GM18858 (cell line): ENCODE results near the gene ZNF746.
"Not testable (repeated sequence)": the region's sequence is repeated elsewhere in the genome, so short reads cannot be mapped to it uniquely, and the experiment has no call there.

Source experiments
- ATAC-seq: cut with Tn5 transposase; IDR thresholded peaks from one replicate; pipeline ENCODE4 v1.9.1; 2021; ENCODE audit not compliant: unreplicated experiment

ZNF746 gene

DNA sequence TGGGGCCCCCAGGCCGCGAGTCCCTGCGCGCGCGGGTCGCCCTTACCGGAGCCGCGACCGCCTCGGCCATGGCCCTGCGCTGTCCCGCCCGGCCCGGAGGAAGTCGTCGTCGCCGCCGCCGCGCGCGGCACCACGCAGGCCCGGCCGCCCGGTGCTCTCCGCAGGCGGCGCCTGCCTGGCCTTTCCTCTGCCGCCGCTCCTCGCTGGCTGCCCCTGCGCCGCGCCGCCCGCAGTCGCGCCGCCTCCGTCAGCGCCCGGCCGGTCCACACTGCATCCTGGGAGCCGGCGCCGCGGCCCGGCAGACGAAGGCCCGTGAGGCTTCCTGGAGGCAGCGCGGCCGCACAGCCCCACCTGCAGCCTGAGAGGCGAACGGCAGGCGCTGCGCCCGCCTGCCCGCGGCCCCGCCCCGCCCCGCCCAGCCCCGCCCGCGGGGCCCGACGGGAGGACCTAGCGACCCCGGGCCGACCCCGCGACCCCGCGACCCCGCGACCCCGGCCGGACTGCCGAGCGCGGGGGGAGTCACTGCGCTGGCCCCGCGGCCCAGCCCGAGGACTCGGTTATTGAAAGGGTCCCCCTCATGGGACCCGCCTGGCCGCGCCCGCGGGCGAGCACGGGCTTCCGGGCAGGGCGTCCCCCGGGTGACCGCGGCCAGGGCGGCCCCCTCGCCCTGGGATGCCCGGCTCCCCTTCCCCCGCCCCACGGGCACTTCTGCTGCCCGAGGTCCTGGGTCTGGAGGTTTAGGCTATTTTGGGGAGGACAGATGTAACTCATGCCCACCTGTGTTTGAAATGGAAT is at the start of gene ZNF746:
ZNF746 (minus strand) TSS at position 343 of the 795 bp plus-strand sequence; CDS start at position 70, 273 bp downstream.
- ATAC-seq: peak; percentile 95

DNA sequence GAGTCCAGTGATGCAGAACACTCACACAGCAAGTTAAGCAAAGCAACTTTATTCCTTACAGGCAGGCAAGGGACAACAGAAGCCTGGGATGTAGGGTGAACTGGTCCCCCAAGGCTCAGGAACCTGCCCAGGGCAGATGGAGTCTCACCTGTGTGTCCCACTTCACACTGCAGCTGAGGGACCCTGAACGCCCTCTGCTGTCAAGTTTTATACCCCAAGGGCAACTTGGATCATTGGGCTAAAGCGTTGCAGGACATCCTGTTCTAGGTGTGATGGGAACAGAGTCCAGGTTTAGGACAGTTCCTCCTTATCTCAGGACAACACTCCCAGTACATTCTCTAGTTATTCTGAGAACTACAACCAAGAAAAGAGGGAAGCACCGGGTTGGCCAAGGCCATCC is 49.5 kb upstream of the ZNF746 start:
- no peak for ATAC-seq

DNA sequence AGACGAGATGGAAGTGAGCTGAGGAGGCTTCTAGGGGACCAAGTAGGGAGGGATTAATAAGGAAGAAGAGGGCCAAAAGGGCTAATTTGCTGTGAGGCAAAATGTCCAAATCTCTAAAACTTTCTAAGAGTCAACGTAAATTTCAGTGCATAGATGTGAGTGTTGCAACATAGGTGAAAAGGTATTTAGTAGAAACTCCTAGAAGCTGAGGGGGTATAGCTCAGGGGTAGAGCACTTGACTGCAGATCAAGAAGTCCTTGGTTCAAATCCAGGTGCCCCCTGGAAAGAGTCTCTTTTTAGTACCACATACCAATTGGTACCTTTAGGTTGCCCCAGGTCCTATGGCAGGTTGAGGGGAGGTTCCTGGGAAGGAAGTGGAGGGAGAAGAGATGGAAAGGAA is 48.7 kb upstream of the ZNF746 start:
- ATAC-seq: no peak

DNA sequence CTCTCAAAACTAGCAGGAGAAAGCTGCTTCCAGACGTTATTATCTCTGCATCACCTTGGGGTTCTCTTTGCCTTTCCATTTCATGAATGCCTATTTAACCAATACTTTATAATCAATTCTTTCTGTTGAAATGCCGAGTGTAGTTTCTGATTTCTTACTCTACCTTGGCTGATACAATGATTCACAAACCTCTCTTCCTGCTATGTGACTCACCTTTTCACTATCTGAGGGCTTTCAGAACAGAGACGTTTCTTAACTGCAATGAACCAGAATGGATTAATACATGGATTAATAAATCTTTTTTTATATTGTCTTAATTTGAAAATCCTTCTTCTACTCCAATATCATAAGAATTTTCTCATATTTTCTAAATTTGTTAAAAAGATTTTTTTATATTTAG is 46.4 kb upstream of the ZNF746 start:
- ATAC-seq: no peak

DNA sequence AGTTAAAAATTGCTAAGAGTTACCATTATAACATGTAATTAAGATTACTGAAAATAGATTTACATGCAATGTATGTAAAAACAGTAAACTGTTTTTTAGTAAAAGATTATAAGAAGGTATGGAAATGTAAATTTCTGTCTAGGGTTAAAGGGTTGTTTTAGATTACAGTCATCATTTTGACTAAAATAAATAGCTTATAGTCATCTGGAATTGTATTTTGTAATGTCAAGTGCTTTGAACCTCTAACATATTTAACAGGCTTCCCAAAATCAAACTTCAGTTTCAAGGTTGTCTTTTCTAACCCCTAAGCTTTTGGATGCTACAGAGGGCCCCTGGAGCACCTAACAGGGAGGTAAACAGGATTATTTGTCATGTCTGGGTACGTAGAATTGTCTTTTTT is 35.0 kb upstream of the ZNF746 start:
- no peak for ATAC-seq

DNA sequence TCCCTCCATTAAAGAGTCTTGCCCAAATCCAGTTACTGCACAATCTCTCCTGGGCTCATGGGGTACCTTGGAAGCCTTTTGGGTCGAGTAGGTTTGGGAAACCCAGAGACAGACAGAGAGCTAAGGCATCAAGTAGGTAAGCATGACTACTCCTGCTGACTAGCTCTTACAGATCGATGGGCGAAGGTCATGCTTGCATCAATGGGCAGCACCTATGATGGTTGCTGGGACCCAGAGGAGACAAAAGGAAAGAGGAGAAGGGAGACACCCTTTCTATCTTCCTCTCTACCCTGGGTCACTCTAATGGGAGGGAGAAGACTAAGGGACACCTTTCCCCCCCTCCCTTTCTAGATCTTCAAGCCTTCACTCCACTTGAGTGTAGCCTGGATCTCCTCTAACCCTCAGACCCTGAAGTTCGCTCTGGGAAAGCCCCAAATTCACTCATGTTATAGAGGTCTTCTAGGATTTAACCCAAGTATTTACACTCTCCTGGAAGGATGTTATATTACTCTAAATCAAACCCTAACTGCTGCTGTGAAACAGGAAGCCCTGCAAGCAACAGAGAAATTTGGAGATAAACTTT is 31.6 kb upstream of the ZNF746 start:
- no peak for ATAC-seq

DNA sequence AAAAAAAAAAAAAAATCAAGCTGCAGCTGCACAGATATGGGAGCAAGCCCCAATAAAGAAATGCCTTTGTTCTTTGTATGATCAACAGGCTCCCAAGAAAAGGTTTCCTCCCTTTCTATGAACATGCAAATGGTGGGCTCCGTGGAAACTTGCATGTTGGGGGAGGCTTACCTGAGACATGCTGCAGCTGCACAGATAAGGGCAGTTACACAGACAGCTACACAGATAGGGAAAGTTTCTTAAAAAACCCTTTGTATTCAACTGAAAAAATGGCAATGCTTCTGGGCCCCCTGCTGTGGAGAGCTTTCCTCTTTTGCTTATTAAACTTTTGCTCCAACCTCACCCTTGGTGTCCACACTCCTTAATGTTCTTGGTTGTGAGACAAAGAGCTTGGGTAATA is 29.8 kb upstream of the ZNF746 start:
- ATAC-seq: no peak

DNA sequence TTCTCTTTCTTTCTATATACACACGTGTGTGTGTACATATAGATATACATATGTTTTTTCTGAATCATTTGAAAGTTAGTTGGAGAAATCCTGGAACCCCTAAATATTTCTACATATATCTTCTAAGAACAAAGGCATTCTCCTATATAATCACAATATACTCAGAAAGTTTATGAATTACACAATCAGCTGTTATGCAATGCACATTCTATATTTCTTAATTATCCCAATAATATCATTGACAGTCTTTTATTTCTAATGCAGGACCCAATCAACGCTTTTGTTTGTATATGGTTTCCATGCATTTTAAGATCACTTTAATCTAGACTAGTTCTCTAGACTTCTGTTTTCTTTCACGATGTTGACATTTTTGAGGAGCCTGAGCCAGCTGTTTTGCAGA is 27.7 kb upstream of the ZNF746 start:
- no peak for ATAC-seq

DNA sequence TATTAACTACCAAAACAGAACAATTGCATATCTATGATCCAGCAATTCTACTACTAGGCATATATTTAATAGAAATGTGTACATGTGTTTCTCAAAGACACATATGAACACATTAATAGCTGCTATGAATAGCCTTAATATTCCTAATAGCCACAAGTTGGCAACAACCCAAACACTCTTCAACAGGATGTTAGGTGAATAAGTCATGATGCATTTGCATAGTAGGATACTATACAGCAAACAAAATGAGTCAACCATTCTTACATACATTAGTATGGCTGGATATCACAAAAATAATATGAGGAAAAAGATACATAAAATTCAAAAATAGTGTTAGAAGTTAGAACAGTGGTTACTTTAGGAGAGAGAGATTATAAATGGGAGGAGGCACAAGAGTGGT is 26.8 kb upstream of the ZNF746 start:
- no peak for ATAC-seq

DNA sequence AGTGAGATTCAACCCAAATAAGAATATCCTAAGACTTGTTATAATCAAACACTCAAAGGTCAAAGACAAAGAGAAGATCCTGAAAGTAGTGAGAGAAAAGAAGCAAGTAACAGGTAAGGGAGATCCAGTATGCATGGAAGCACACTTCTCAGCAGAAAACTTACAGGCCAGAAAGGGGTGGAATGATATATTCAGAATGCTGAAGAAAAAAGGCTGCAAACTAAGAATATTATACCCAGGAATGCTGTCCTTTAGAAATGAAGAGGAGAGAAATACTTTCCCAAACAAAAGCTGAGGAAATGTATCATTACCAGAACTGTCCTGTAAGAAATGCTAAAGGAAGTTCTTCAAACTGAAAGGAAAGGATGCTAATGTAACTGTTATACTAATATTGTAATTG is 12.6 kb upstream of the ZNF746 start:
- no peak for ATAC-seq

DNA sequence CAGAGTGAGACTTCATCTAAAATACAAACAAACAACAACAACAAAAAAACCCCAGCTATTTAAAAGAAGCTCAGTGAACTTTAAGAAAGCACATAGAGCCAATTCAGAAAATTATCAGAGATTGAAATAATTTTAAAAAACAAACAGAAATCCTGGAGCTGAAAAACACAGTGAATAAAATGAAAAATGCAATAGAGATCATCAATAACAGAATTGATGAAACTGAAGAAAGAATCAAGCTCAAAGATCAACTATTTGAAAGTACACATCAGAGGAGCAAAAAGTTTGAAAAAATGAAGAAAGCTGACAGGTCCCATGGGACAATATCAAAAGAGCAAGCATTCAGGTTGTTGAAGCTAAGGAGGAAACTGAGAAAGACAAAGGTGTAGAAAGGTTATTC is 12.2 kb upstream of the ZNF746 start:
- ATAC-seq: no peak

DNA sequence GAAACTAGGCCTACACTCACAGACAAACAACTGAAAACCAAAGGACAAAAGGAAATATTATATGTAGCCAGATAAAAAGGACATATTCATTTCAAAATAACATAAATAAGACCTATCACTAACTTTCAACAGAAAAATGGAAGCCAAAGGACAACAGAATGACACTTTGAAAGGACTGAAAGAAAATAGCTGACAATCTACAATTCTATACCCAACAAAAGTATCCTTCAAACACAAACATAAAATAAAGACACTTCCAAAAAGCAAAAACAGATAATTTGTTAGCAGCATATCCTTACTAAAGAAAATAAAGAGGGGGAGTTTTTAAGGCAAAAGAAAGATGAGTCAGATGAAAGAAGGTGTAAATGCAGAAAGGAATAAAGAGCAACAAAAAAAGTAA is 7.9 kb upstream of the ZNF746 start:
- no peak for ATAC-seq

DNA sequence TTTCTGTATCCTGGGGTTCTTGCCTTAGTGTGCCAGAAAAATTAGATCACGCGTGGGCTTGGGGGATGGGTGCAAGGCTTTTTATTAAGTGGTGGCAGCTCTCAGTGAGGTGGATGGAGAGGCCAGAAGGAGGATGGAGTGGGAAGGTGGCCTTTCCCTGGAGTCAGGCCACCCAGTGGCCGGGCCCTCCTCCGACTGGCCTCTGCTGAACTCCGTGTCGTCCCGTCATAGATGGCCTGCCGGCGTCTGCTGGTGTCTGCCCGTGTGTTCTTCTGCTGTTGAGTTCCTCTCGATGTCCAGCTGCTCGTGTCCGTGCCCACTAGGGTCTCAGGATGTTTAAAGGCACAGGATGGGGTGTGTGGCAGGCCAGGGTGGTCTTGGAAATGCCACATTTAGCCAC is 4.0 kb upstream of the ZNF746 start:
- no peak for ATAC-seq

DNA sequence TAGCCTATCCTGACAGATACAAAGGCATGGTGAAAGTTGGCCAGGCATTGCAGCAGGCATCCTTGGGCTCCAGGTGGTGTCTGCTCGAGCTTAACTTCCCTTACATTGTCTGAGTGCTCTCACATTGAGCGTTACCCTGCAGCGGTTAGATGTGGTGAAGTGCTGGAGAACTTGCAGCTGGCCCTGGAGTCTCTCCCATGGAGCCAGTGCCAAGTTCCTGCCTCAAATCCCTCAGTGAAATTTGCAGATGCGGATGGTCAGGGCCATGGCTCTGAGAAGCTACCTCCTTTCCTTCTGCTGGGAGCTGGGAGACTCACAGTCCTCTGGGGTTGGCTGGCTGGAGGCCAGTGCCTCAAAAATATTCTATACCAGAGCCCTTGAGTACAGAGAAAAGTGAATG is 3.3 kb upstream of the ZNF746 start:
- no peak for ATAC-seq

DNA sequence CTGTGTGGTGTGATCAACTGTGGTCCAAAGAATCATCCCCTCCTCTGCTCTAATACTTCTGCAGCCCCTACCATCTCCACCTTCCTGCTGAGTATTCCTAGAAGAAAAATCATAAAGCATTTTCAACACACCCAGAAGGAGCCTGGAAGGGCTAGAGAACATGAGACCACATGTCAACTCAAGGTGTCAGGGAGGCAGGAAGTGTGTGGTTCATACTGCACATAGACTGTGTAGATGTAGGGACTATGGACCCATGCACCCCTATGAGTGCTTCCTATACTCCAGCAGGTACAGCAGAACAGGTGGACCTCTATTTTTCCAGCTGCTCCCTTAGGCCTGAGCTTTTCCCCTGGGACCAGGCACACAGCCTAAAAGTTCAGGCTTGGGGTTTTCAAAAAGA is 2.6 kb upstream of the ZNF746 start:
- ATAC-seq: no peak

DNA sequence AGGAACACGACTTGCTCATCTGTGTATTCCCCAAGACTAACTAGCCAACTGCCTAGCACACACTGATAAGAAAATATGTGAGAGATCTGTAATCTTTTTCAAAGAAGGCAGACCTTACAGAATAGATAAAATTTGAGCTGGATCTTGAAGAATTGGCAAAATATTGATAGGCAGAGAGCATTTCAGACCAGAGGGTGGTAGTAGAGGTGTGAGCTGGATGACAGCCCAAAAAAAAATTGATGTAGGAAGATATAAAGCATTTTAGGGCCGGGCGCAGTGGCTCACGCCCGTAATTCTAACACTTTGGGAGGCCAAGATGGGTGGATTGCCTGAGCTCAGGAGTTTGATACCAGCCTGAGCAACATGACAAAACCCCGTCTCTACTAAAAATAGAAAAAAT is 1.2 kb upstream of the ZNF746 start:
- no peak for ATAC-seq

DNA sequence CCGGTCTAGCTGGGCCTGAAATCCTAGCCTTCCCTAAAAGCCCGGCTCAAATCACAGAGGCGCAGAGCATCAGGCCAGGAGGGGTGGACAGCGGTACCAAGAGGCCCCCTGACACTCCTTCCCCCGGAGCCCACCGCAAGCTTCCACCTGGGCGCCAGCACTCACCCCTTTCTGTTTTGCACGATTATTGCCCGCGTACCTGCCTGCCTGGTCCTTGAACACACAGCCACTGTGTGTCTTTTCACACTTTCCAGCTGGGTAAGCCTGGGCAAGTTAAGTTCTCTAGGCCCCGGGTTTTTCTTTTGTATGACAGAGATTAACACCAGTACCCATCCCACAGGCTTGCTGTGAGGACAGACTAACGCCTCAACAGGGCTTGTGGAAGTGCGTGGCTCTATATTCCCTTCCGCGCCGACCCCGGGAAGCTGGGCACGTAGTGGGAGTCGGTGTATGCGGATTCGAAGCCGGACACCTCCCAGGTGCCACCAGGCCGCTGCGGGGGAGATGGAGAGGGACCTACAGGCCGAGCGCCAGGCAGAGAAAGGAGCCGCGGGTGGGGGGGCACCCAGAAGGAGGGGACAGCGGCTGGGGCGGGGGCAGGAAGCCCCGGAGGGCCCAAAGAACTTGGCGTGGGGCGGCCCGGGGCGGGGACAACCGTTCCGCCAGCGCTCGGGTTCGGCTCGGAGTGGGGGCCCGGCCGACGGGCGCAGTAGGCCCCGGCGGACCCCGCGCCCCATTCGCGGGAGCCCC is 792 bp downstream of the ZNF746 start:
- ATAC-seq: peak; percentile 2

DNA sequence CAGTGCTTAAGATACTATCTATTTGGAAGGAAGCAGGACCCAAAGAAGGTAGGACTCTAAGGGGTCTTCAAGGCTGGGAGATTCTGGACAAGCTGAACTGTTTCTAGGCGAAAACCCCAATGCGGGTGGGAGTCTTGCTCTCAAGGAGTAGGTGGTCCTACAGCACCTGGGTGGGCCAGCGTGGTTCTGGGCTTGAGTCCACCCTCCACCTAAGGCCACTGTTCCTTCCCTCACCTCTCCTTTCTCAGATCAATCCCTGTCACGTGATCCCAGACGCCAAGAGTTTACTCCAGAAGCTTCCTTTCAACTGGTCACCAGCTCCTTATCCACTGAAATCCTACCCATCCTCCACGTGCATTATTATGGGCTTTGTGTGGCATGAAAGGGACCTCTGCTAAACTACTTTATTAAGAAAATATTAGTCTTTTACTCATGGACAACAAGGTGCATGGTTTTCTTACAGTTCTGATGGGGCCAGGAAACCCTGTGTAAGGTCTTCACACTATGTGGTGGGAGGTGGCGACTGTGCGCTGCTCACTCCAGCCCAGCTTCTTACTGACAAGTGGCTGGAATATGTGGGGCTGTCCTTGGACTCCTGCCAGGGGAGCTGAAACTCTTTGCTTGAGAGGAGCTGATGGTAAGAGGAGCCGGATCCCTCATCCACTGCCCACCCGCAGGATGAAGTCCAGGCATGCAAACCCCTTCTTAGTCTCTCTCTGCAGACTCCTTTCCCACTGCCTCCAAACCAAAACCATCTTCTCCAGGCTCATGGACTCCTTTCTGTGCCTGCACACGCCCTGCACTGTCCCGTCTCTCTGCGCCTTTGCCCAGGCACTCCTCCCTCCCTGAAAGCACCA is 1.6 kb downstream of the ZNF746 start:
- no peak for ATAC-seq

DNA sequence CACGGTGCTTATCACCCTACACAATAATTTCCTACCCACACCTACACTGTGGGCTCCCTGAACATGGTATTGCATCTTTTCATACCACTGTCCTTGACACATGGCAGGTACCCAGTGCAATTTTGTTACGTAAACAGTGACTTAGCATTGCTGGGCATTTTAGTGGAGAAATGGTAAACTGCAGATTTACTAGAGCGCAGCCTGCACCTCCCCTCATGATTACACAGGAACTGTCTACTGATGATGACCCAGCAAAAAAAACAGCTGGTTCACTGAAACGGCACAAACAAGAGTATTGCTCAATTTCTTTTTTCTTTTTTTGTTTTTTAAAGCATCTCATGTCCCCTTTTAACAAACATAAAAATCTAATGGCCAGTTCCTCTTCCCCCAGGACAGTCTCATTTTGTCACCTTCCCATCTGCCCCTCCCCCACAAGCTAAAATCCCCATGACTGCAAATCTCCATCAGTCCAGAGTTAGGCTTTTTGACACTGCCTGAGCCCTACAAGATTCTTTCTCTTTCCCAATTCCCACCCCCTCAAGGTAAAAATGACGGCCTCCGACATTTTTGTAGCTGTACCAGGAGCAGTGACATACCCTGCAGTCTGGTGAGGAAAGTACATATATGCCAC is 2.8 kb downstream of the ZNF746 start:
- no peak for ATAC-seq

DNA sequence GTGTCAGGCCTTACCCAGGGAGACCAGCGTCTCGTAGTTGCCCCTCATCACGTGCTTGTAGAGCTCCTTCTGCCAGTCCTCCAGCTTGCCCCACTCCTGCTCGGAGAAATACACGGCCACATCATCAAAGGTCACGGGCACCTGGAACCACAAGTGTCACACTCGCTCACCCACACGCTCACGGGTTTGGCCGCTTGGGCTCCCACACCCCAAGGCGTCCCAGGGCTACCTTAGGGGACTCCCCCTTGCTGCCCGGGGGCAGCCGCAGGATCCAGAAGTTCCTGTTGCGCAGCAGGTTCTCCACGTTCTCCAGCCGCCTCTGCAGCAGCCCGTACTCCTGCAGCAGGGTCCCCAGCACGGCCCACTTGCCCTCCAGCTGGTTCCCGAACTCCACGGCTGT is 3.6 kb downstream of the ZNF746 start:
- not testable (repeated sequence) for ATAC-seq

DNA sequence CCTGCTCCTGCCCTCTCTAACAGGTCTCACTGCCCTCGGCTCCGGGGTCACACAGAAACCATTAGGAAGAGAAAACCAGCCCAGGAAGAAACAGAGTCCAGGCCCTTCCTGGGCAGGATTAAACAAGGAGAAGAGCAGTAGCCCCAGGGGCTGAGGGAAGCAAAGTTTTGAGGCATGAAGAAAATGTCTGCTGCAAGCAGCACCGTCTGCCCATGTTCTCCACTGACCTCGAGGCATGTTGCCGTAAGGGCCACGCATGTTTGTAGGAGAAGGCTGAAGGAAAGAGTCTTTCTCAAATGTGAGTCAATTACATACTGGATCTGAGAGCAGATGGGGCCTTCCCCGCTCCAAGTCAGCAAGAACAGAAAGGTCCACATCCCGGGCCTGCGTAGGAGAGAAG is 4.2 kb downstream of the ZNF746 start:
- ATAC-seq: no peak
